GM19193 (cell line): ENCODE results near the gene CFAP20DC.

ENCODE experiments used
- POLR2A ChIP-seq: IDR thresholded peaks from 4 replicates; pipeline ENCODE4 v1.6.1; 2011; ENCODE audit not compliant: insufficient read depth, insufficient read length; ENCODE audit errors: extremely low read depth

CFAP20DC gene

GRCh38 chr3:58994746-58995330 lies 55.0 kb downstream of the CFAP20DC start:
- TF ChIP-seq POLR2A = no peak

DNA sequence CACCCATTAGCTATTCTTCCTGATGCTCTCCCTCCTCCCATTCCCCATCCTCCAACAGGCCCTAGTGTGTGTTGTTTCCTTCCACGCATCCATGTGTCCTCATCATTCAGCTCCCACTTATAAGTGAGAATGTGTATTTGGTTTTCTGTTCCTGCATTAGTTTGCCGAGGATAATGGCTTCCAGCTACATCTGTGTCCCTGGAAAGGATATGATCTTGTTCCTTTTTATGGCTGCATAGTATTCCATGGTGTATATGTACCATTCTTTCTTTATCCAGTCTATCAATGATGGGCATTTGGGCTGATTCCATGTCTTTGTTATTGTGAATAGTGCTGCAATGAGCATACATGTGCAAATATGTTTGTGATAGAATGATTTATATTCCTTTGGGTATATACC lies 56.3 kb downstream of the CFAP20DC start:
- TF ChIP-seq POLR2A = no peak

DNA sequence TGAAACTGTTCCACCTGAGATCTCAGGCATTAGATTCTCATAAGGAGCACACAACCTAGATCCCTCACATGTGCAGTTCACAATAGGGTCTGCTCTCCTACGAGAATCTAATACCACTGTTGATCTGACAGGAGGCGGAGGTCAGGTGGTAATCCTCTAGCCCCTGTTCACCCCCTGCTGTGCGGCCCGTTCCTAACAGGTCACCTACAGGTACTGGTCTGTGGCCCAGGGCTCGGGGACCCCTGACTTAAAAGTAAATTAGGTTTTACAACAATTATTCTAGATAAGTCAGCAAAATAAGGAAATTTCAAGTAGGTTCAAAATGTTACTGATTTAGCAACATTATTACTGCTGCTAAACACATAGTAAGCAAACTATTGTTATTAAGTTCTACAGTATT lies 58.2 kb downstream of the CFAP20DC start:
- no peak for TF ChIP-seq POLR2A

DNA sequence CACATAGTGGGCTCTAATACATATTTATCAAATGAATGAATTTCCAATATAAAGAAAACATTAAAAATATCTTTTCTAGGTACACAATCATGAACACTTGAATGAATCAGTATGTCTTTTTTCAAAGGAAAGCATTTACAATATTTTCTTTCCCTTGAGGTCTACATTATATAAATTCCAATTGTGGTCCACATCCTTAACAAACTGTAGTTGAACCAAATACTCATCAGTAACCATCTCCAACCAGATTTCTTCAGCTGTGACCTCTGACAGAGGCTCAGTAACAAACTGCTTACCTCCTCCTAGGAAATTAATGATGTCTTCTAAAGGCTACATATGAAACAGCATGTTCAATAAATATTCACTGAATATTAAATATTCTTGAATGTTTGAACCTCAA lies 58.8 kb downstream of the CFAP20DC start:
- TF ChIP-seq POLR2A = no peak

GRCh38 chr3:58989955-58990354 lies 59.9 kb downstream of the CFAP20DC start:
- no peak for TF ChIP-seq POLR2A

DNA sequence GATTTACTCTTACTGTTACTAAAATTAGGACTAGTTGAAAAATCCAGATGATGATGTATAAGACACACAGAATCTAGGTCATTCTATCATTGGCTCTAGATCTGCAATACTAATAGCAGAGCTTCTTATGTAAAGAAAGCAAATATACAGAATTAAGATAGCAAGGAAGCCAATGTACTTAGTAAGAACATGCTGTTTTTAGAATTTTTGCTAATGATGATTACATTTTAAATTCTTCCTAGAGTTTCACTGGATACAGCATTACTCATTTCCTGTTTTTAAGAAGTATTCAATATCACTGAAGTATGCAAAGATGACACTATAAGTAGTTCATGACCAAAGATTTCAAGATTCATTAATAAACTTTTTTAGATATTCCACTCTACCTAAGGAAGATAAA lies 60.7 kb downstream of the CFAP20DC start:
- no peak for TF ChIP-seq POLR2A

- TF ChIP-seq POLR2A = no peak
Observed at GRCh38 chr3:58988041-58988440, 61.8 kb downstream of the CFAP20DC start.

- no peak for TF ChIP-seq POLR2A
Observed at GRCh38 chr3:58986654-58987053, 63.2 kb downstream of the CFAP20DC start.

DNA sequence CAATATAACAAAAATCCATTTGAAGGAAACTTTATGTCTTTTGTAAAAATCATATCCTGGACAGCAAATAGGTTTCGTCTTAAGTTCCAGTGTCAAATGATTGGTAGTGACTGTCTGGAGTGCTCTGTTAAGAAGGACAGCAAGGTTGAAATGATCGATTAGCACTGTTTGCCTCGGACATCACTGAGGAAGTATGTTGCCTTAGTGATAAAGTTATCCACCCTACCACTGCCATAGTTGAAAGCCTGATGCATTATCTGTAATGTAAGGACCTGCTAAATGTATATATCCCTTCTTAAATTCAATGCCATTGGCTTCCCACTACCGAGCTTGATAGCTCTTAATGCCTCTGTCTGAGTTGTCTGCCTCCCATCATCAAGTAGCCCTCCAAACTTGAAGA lies 70.0 kb downstream of the CFAP20DC start:
- no peak for TF ChIP-seq POLR2A

GRCh38 chr3:58973796-58974195 lies 76.0 kb downstream of the CFAP20DC start:
- TF ChIP-seq POLR2A = no peak

DNA sequence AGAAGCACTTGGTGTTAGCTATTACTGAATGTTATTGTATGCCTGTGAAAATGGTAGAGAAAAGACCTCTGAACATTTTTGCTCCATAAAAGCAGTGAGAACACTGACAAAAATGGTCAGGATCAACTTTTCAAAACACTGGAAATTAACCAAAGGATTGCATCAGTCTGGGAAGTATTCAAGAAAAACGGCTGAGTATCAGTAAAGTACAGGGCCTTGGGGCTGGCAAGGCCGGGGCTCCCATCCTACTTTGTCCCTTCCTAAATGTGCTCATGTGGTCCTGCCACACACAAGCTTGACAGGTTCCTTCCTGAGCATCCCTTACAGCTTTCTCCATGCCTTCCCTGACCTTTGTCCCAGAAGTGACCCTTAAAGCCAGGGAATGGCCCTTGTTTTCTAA lies 84.0 kb downstream of the CFAP20DC start:
- no peak for TF ChIP-seq POLR2A

DNA sequence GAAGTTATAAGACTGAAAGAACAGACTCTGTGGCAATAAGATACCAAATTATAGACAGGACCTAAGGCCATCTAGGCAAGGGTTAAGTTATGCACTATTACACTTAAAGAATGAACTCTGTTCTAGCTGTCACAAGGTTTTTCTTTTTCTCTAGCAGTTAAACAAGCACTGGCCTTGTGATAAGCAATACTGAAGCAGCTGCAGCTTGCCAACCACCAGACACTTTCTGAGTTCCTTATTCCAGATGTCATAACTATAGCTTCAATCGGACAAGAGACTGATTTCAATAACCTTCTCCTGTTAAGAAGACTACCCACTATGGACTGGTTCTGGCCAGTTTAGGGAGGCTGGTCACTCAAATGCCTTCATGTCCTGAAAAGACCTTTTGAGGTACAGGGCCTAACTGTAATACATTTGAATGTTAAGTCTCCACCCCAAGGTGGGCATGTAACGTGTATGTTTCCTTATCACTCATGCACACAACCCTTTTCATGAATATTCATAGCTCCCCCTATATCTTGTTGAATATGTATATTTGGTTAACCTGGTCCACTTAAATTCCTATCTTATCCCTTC lies 85.8 kb downstream of the CFAP20DC start:
- TF ChIP-seq POLR2A = no peak

DNA sequence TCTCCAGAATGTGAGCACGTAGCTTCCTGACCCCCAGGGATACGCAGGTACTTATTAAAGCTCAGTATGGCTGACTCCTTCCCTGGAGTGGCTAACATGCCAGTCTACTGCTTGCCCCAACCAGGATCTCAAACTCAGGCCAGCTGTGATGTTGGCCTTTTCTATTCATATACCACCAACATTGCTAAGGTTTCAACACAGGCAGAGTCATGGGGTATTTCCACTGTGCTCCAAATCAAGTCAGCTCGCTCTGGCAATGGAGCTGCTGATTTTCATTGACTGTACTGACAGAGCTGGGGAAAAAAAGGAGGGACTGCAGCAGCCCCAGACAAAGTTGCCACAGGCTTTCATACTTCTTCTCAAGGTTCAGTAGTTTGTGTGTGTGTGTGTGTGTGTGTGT lies 87.0 kb downstream of the CFAP20DC start:
- TF ChIP-seq POLR2A = no peak

GRCh38 chr3:58962040-58962651 lies 87.7 kb downstream of the CFAP20DC start:
- no peak for TF ChIP-seq POLR2A

DNA sequence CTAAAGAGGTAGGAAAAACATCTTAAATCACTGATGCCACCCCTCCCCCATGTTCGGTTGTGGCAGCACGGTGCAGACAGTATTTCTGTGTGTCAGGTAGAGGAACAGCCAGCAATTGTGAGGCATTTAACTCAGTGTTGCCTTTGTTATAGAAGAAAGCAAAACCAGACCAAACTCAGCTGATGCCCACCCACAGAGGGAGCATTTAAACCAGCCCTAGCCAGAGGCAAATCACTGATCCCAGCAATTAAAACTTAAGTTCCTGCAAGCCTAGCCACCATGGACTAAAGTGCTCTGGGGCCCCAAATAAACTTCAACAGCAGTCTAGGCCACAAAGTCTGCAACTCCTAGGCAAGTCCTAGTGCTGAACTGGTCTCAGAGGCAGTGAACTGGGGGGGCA lies 94.5 kb downstream of the CFAP20DC start:
- TF ChIP-seq POLR2A = no peak

GRCh38 chr3:58953288-58953687 lies 96.5 kb downstream of the CFAP20DC start:
- TF ChIP-seq POLR2A = no peak
